GM23338 (cell line): ENCODE data around the gene CA12. TPM values are rescaled to one million over a fixed set of nuclear protein-coding genes. Genes with fewer than 3 reads are reported as not detected.
A peak's percentile ranks its signal among the peaks of the same experiment; 100 is the strongest.

Experiments
- ATAC-seq: fragments of 200-7000 bp; cut with Tn5 transposase; 3 replicates; pipeline ENCODE4 v1.9.1; 2020
- DNase-seq: peaks from one replicate; pipeline ENCODE4 v3.0.0-alpha.2; 2015; ENCODE audit warnings: low spot score
- H2AFZ ChIP-seq: fragments of 200-600 bp; sonication (generic); 2 replicates; pipeline ENCODE4 v1.8.0; 2016; ENCODE audit warnings: antibody characterized with exemption, mild to moderate bottlenecking, moderate library complexity
- H3F3A ChIP-seq: fragments of 200-600 bp; sonication (generic); replicated peaks from 2 replicates; pipeline ENCODE4 v1.8.0; 2017; ENCODE audit warnings: antibody characterized with exemption, mixed run types, low read depth
- H3K27ac ChIP-seq: fragments of 200-600 bp; sonication (generic); 2 replicates; pipeline ENCODE4 v1.6.1; 2016; ENCODE audit warnings: low read depth
- H3K27me3 ChIP-seq: fragments of 200-600 bp; sonication (generic); 2 replicates; pipeline ENCODE4 v1.8.0; 2016; ENCODE audit warnings: mild to moderate bottlenecking, mixed run types, moderate library complexity; ENCODE audit not compliant: insufficient read depth
- H3K36me3 ChIP-seq: fragments of 200-600 bp; sonication (generic); 2 replicates; pipeline ENCODE4 v1.8.0; 2016; ENCODE audit warnings: mild to moderate bottlenecking; ENCODE audit not compliant: insufficient read depth
- H3K4me1 ChIP-seq: fragments of 200-600 bp; sonication (generic); 2 replicates; pipeline ENCODE4 v1.8.0; 2016; ENCODE audit warnings: mild to moderate bottlenecking, moderate library complexity; ENCODE audit not compliant: insufficient read depth
- H3K4me2 ChIP-seq: fragments of 200-600 bp; sonication (generic); 2 replicates; pipeline ENCODE4 v1.7.1; 2017; ENCODE audit warnings: mixed run types
- H3K4me3 ChIP-seq: fragments of 200-600 bp; sonication (generic); 2 replicates; pipeline ENCODE4 v1.6.1; 2016; ENCODE audit warnings: mixed run types
- H3K79me2 ChIP-seq: fragments of 200-600 bp; sonication (generic); replicated peaks from 2 replicates; pipeline ENCODE4 v1.8.0; 2017; ENCODE audit warnings: mild to moderate bottlenecking; ENCODE audit not compliant: insufficient read depth
- H3K9me2 ChIP-seq: fragments of 200-600 bp; sonication (generic); 2 replicates; pipeline ENCODE4 v1.8.0; 2017; ENCODE audit not compliant: insufficient read depth
- H4K20me1 ChIP-seq: fragments of 200-600 bp; sonication (generic); replicated peaks from 2 replicates; pipeline ENCODE4 v1.8.0; 2017; ENCODE audit warnings: mild to moderate bottlenecking; ENCODE audit not compliant: insufficient read depth
- H3K27ac Mint-ChIP-seq: 2 replicates; pipeline ENCODE4 v1.8.0; 2020; ENCODE audit warnings: inconsistent platforms, mild to moderate bottlenecking, moderate library complexity, mixed read lengths
- H3K27me3 Mint-ChIP-seq: 3 replicates; pipeline ENCODE4 v1.8.0; 2022; ENCODE audit warnings: low read depth, mild to moderate bottlenecking, moderate library complexity, mixed read lengths, inconsistent platforms; ENCODE audit not compliant: insufficient read depth, poor library complexity
- H3K36me3 Mint-ChIP-seq: 3 replicates; pipeline ENCODE4 v1.8.0; 2021; ENCODE audit warnings: low read depth, mild to moderate bottlenecking, inconsistent platforms, moderate library complexity, mixed read lengths
- H3K4me1 Mint-ChIP-seq: 3 replicates; pipeline ENCODE4 v1.8.0; 2020; ENCODE audit warnings: mild to moderate bottlenecking, inconsistent platforms, mixed read lengths
- H3K4me3 Mint-ChIP-seq: 3 replicates; pipeline ENCODE4 v1.8.0; 2021; ENCODE audit warnings: moderate library complexity, mild to moderate bottlenecking, inconsistent platforms, mixed read lengths
- H3K9me3 Mint-ChIP-seq: 3 replicates; pipeline ENCODE4 v1.8.0; 2020; ENCODE audit warnings: moderate library complexity, mild to moderate bottlenecking, inconsistent platforms, mixed read lengths
- CREB1 ChIP-seq: fragments of 250-450 bp; sonication (Bioruptor Pico); IDR thresholded peaks from 2 replicates; pipeline ENCODE4 v1.5.0; 2020; ENCODE audit warnings: low read depth, mild to moderate bottlenecking, moderate library complexity
- CTCF ChIP-seq, 2 experiments: fragments of 200-600 bp in 1 of 2; sonication (generic) in 1 of 2; conservative IDR thresholded peaks; 2 replicates each; pipeline versions ENCODE4 v1.5.1 to v1.6.1; 2016 to 2017; ENCODE audit warnings: antibody characterized with exemption in 2 of 2, low read depth in 2 of 2, mild to moderate bottlenecking in 2 of 2, moderate library complexity in 1 of 2
- ETS1 ChIP-seq: IDR thresholded peaks from 2 replicates; pipeline ENCODE4 v1.6.1; 2016; ENCODE audit warnings: antibody characterized with exemption
- EZH2 ChIP-seq: fragments of 200-600 bp; sonication (generic); IDR thresholded peaks from one replicate; pipeline ENCODE4 v1.8.0; 2017; ENCODE audit warnings: antibody characterized with exemption, mild to moderate bottlenecking, low read depth; ENCODE audit not compliant: unreplicated experiment
- EZH2phosphoT487 ChIP-seq: fragments of 200-600 bp; sonication (generic); IDR thresholded peaks from one replicate; pipeline ENCODE4 v1.8.1; 2018; ENCODE audit warnings: antibody characterized with exemption; ENCODE audit not compliant: unreplicated experiment
- JUNB ChIP-seq: IDR thresholded peaks from one replicate; pipeline ENCODE4 v1.6.1; 2016; ENCODE audit warnings: antibody characterized with exemption; ENCODE audit not compliant: unreplicated experiment
- ZNF114 ChIP-seq: fragments of 250-450 bp; sonication (Bioruptor Pico); IDR thresholded peaks from 2 replicates; pipeline ENCODE4 v1.5.0; 2020; ENCODE audit warnings: mild to moderate bottlenecking, moderate library complexity
- polyA plus RNA-seq: library from polyadenylated mRNA; unstranded; fragments of >200 nt; fragmentation: Nextera tagmentation; extraction: Ambion mirVana; gene quantifications from 2 replicates; pipeline ENCODE4 v1.2.1, GENCODE V29; 2016
- total RNA-seq: library from RNA; depleted of rRNA; stranded (reverse); fragments of >200 nt; shearing (Covaris generic); gene quantifications from 2 replicates; pipeline ENCODE4 v1.2.3, GENCODE V29; 2014
- TF ChIP-seq, protein P1 (sequence below): IDR thresholded peaks from one replicate; pipeline ENCODE4 v1.6.1; 2018; ENCODE audit warnings: antibody characterized with exemption; ENCODE audit not compliant: unreplicated experiment

The CA12 gene
- total and polyA plus RNA-seq, 2 experiments from 2014 or later: 2.9 to 5.2 TPM

DNA sequence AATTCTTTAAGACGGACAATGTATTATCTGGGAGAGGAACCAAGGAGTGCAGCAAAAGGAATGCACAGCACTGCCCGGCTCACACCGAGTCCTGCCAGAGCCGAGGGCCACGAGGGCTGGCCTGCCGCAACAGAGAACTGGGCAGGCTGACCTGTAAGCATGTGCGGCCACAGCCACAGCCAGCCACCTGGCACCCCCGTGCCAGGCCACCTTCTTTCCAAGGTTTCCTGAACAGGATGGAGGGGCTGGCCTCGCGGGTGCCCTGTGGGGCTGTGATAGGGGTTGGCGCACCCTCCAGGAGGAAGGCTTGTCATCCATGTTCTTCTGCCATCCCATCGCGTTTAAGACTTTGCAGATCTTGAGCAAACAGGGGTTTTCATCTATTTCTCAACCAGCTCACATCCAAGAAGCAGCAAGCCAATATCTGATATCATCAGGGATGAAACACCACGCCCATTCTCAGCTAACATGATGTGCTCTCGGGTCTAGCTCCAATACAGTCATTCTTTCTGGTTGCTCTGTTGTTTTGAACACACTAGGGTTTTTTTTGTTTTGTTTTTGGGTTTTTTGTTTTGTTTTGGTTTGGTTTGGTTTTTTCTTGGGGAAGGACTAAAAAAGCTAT lies 10.2 kb downstream of the CA12 start (continued):
- TF ChIP-seq, protein P1, sequence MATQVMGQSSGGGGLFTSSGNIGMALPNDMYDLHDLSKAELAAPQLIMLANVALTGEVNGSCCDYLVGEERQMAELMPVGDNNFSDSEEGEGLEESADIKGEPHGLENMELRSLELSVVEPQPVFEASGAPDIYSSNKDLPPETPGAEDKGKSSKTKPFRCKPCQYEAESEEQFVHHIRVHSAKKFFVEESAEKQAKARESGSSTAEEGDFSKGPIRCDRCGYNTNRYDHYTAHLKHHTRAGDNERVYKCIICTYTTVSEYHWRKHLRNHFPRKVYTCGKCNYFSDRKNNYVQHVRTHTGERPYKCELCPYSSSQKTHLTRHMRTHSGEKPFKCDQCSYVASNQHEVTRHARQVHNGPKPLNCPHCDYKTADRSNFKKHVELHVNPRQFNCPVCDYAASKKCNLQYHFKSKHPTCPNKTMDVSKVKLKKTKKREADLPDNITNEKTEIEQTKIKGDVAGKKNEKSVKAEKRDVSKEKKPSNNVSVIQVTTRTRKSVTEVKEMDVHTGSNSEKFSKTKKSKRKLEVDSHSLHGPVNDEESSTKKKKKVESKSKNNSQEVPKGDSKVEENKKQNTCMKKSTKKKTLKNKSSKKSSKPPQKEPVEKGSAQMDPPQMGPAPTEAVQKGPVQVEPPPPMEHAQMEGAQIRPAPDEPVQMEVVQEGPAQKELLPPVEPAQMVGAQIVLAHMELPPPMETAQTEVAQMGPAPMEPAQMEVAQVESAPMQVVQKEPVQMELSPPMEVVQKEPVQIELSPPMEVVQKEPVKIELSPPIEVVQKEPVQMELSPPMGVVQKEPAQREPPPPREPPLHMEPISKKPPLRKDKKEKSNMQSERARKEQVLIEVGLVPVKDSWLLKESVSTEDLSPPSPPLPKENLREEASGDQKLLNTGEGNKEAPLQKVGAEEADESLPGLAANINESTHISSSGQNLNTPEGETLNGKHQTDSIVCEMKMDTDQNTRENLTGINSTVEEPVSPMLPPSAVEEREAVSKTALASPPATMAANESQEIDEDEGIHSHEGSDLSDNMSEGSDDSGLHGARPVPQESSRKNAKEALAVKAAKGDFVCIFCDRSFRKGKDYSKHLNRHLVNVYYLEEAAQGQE: no peak
- TF ChIP-seq CTCF (conservative IDR thresholded peaks at IDR 0.05; ENCODE audit: low read depth in 2 of 2) (no peak), JUNB (no peak), CREB1 (CRISPR knock-in tag) (no peak), ETS1 (no peak), EZH2 (no peak)

DNA sequence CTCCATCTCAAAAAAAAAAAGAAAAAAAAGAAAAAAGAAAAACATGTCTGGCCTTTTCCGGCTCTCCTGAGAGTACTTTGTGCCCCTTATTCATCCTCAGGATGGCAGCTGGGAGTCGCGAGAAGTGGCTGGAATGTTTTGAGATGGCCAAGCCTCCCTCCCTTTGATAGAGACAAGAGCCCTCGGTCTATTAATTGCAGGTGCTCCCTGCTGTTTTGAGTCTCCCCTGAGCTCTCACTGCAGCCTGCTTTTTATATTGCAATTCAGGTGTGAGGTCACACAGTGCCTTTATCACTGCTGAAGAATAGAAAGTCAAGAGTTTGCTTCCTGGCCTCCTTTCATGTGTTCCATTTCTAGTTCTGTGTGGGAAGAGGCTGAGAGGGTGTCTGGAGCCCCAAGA lies 10.9 kb downstream of the CA12 start:
- Mint-ChIP-seq H3K4me3 (no peak overlapping the region), H3K27ac (peak overlapping the region; percentile 62), H3K9me3 (no peaks in the 10 kb centered on the region), H3K4me1 (peaks cover 28% of the 10 kb centered on the region), H3K27me3 (peaks cover 4% of the 10 kb centered on the region), H3K36me3 (no peaks in the 10 kb centered on the region)
- no peaks in the 10 kb centered on the region for H3K9me2 ChIP-seq
- H3K4me1 ChIP-seq: peaks cover 17% of the 10 kb centered on the region; the same call in 1 of the 2 replicates
- ATAC-seq (peak; percentile 76), DNase-seq (peak; percentile 55)
- no peak for TF ChIP-seq CTCF (conservative IDR thresholded peaks at IDR 0.05; ENCODE audit: low read depth in 2 of 2)
- no peak for TF ChIP-seq EZH2phosphoT487
- TF ChIP-seq EZH2: no peak
- no peak for TF ChIP-seq ETS1
- no peak for TF ChIP-seq ZNF114 (CRISPR knock-in tag)
- H3K4me2 ChIP-seq: no peak overlapping the region
- no peak overlapping the region for H2AFZ ChIP-seq
- H3K4me3 ChIP-seq: no peak overlapping the region
- H3F3A ChIP-seq: no peaks in the 10 kb centered on the region
- no peaks in the 10 kb centered on the region for H3K36me3 ChIP-seq
- no peaks in the 10 kb centered on the region for H3K79me2 ChIP-seq
- H3K27me3 ChIP-seq: no peaks in the 10 kb centered on the region
- no peaks in the 10 kb centered on the region for H4K20me1 ChIP-seq
- no peak overlapping the region for H3K27ac ChIP-seq
